ENCODE measurements around the gene PLCH2.

Gene PLCH2

GRCh38 chr1:2533365-2533764 lies 57.3 kb downstream of the PLCH2 start:
- no peak for DNase-seq

DNA sequence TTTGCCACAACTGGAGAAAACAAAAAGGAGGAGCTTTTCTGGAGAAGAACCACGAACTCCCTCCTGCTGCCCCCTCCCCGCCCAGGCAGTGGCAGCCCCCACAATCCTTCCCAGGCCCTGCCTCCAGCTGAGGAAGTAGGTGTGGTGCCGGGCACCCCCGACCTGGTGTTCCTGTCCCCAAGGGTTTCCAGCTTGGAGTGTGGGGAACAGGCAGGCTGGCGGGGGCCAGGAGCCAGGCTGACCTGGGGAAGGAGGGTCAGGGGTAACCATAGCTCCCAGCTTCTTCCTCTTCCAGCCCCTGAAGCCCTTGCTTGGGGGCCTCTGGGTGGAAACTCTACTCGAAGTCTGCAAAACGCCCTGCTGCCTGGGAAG lies 58.2 kb downstream of the PLCH2 start:
- no peak for DNase-seq

DNA sequence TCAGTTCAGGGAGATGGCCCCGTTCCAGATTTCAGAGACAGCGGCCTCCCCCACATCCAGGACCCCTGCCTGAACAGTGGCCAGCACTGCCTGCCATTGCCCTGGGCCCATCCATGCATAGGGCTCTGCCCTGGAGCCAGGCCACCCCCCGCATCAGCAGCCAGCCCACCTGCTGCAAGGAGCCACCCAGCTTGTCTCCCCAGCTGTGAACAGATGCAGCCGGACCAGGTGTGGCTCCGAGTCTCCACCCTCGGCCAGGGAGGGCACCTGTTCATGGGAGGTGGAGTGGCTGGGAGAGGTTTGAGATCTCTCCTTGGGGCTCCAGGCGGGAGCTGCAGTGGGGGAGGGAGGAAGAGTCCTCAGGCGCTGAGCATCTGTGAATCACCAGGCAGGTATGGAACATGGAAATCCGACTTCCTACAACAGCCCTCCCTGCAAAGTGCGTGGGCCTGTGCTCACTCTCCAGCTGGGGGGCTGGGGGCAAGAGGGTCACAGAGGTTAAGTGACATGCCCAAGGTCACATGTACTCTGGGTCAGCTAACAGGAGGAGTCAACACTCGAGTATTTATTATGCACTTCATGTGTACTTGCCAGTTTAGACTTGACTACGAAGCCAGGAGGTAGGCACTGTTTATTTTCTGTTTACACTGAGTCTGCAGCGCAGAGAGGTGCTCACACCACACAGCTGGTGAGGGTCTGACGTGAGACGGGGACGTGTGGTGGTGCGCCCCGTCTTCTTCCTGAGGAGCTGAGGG lies 58.8 kb downstream of the PLCH2 start:
- DNase-seq, result peak; percentile 81

- no peak for DNase-seq
These were observed 59.4 kb downstream of the PLCH2 start for GRCh38 chr1:2535455-2535854.

DNA sequence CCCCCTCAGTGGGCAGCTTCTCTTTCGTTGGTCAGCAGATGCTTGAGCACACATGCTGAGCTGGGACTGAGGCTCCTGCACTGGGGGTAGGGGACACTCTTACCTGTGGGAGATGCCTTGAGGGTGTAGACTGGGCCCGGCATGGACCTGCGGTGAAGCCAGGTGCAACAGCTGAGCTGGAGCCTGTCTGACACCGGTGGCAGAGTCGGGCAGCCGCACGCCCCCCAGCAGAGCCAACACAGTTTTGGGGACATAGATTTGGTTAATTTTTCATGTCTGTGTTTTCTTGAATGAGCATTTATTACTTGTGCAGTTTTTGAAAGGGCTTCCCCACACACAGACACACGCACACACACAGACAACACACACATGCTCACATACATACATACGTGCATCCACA lies 59.9 kb downstream of the PLCH2 start:
- DNase-seq, result no peak

- no peak for DNase-seq
These were observed 61.7 kb downstream of the PLCH2 start for GRCh38 chr1:2537784-2538115.

GRCh38 chr1:2538376-2538775 lies 62.3 kb downstream of the PLCH2 start:
- no peak for DNase-seq

DNA sequence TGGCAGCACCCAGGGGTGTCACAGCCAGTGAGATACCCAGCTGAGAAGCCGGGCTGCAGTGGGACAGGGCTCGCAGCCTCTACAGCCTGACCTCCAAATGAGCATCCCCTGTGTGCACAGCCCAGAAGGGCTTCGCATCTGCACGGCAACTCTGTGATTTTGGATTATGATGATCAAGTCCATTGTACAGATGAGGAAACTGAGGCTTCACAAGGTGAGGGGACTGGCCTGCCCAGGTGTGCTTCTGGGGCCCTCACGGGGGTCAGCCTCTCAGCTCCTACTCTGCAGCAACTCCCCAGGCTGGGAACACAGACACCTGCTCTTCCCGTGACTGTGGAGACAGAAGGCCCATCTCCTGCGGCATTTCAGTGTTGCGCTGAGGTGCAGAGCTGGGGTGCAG lies 62.8 kb downstream of the PLCH2 start:
- no peak for DNase-seq

DNA sequence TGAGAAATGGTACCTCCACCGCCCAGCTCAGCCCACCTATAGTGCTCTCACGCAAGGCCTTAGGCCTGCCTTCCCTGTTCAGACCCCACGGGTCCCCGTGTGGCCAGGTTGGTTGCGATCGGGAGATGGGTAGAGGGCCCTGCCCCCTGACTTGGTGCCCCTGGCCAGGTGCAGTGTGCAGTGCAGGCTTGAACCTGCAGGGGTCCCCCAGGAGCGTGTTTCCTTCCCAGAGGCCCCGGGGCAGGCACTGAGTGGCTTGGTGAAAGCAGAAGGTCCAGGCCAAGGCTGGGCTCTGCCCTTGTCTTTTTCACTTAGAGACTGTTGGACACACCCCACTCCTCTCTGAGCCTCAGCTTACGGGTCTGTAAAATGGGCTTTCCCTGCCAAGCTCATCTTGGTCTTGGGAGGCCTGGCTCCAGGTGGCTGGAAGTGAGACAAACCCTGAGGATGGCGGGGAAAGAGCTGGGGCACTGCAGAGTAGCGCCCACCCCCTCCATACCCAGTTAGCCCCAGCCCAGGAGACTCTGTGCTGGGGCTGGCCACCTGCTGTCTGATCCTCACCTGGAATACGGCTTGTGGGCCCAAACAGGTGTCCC lies 63.3 kb downstream of the PLCH2 start:
- DNase-seq, result no peak

DNA sequence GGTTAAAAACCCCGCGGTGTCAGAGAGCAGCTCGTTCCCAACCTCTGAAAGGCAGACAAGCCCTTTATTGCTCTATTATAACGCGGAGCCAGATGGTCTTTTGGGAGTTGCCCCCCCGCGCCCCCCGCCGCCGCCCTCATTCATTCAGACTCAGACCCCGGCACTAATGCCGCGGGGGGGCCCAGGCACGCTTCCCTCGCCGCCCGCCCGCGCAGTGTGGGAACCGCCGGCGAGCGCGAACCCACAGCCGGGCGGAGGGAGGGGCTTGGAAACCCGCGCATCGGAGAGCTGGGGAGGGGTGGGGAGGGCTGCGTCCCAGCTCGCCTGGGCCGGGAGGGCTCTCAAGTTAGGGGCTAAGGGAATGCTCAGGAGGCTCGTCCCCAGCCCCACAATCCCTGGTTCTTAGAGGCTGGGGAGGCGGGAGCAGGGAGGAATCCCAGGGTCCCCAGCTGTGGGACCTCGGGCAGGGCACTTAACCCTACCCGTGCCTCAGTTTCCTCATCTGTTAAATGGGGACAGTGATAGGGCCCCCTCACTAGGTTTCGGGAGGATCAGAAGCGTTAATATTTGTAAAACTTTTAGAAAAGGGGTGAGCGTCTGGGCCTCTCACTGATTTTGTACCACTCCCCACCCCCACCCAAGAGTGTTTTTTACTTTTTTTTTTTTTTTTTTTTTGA lies 64.9 kb downstream of the PLCH2 start:
- DNase-seq, result peak; percentile 68

- DNase-seq, result no peak
These were observed 65.6 kb downstream of the PLCH2 start for GRCh38 chr1:2541619-2542245.

- DNase-seq, result no peak
These were observed 66.3 kb downstream of the PLCH2 start for GRCh38 chr1:2542246-2542915.

GRCh38 chr1:2543543-2544092 lies 67.5 kb downstream of the PLCH2 start:
- peak; percentile 34 for DNase-seq

DNA sequence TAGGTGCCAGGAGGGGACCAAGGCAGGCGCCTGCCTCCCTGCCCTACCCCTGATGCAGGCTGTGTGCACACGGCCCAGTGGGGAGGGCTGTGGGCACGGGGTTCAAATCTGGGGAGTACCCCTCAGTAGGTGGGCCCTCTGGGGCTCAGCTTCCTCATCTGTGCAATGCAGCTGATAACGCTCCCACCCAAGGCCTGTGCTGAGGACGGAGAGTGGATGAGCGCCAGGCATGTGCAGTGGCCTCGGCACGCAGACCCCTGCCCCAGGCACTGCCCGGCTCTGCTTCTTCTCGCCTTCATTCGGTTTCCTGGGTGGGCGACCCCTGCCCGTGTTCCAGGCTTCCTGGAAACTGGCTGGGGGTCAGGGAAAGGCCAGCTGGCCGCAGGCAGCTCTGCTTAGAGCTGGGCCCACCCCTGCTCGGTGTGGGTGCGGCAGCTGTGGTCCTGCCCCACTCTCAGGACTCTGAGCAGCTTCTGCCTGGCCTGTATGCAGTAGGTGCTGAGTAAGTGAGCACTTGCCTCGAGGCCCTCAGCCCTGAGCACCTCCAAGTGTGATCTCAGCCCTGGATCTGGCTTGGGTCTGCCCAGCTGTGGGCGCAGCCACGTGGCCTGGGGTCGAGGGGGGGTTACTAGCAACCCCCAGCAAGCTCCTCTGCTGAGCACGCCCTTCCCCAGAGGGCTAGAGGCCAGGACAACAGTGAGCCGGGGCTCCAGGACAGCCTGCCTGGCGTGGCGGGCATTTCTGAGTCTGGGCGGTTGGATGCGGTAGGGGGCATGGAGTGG lies 68.2 kb downstream of the PLCH2 start:
- no peak for DNase-seq

- no peak for DNase-seq
These were observed 69.0 kb downstream of the PLCH2 start for GRCh38 chr1:2544875-2545640.

DNA sequence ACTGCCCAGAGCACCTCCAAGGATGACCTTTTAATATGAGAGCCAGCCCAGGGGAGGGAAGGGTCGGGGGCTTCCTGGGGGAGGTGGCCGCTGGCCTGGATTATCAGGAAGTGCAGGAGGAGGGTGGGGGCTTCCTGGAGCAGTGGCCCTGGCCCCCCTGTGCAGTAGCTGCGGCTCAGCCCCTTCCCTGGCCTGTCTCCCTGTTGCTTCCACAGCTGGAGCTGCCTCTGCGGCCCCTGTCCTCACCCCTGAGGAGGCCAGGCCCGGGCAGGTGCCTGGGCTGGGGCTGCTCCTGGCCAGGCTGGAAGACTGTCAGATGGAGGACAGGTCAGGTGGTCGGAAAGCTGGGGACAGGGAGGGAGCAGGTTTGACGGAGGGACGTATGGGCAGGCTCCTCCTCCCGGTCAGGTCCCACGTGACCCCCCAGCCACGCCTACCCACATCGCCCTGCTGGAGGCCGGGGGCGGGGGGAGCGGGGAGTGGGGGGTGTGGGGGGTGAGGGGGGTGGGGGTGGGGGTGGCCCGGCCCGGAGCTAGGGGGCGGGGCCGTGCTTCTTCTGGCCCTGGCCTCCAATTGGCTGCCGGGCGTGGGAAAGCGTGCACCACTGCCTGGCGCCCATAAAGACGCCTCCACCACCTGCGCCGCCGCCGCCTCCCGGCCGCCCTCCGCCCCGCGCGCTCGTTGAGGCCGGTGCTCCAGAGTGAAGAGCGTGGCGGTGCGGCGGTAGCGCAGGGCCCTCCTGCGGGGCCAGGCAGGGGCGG lies 69.8 kb downstream of the PLCH2 start:
- DNase-seq, result peak; percentile 83

DNA sequence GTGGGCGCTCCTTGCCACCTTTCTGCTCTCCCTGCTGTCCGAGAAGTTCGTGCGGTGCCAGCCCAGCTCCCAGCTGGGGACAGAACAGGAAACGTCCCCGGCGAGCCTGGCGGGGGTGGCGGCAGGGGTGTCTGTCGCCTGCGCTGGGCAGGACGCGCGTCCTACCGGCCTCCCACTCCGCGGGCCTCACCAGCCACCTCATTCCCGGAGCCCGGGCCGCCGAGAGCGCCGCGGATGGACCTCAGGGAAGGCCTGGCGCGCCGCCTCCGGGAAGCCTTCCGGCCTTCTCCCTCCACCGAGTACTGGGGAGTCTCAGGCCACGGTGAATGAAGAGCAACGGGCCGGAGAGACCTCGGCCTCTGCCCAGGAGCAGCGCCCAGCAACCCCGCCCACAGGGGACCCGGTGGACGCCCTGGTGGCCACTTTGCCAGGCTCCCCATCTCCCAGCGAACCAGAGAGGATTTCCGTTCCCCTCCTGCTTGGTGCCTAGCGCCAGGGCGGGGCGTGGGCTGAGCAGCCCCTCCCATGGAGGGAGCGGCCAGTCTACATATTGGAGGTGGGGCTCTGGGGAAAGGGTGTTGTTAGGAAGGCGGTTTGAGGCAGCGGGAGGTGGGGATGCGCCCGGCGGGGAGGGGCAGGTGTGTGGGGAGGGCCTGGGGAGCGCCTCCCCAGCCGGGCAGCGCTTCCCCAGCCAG lies 70.6 kb downstream of the PLCH2 start:
- DNase-seq, result no peak

DNA sequence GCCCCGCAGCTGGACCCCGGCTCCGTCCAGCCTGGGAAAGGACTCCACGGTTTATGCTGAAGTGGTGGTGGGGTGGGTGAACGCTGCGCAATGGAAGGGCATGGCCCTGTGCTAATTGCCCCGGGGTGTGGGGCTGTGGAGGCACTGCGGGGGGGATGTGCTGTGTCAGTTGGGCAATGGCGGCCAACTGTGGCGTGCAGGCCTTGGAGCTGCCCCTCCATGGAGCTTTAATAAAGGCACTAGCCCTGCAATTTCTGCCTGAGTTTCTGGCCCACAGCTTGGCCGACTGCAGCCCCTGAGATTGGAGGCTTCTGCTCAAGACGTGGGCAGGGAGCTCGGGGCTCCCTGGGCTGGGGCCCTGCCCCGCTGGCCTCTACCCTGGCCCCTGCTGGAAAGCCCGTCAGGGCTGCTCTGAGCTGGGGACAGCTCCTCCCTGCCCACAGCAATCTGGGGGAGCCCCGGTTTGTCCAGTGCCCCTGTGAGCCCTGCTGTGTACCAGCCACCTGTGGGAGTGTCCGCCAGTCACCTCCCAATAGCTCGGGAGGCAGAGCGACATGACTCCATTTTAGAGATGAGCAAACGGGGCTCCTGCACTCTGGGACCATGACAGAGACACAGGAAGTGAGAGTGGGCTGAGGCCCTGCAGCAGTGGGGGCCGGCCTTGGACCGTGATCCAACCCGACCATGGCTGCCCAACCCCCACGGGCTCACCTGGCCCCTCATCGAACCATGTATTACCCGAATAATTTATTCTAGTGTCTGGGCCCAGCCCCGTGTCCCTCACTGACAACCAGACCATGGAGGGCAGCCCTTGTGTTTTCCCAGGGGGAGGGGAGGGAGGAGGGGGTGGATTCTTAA lies 71.3 kb downstream of the PLCH2 start:
- DNase-seq, result no peak

DNA sequence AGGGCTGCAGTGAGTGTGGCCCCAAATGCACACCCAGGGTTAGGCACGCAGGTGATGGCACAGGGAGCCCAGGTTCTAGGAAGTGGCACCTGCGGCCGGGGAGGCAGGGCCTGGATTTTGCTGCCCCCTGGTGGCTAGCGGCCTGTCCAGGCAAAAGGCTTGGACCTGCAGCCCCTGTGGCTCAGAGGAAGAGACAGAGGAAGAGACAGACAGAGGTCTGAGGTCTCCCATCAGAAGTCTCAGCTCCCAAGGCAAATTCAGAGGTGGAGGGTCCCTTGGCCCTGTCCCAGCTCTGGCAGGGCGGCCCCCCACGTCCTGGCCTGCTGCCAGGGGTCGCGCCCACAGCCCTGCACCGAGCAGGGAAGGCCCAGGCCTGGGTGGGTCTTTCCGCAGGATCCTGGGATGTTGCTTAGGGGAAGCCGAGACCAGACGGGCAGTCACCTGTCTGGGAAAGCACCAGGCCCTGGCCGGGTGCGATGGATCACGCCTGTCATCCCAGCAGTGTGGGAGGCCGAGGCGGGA lies 72.0 kb downstream of the PLCH2 start:
- DNase-seq, result peak; percentile 66
